H1 (cell line): ENCODE results near the gene KCNAB2. TPM values are rescaled to one million over a fixed set of nuclear protein-coding genes. Genes with fewer than 3 reads are reported as not detected.

Experiments used
- CTCF ChIA-PET: fragments of 300-600 bp; sonication (Branson Sonifier 250); formaldehyde crosslinking; loops from one replicate; lab custom pipeline; 2021; ENCODE audit not compliant: partially characterized antibody; lab: Charles Lee
- POLR2A ChIA-PET: fragments of 300-600 bp; sonication (Branson Sonifier 250); formaldehyde crosslinking; loops from one replicate; lab custom pipeline; 2021; ENCODE audit warnings: inconsistent platforms; ENCODE audit not compliant: partially characterized antibody; lab: Charles Lee
- DNase-seq, 2 experiments: peaks; one replicate each; pipeline versions ENCODE4 v3.0.0 to v3.0.0-alpha.2; 2010 to 2022; ENCODE audit warnings: low spot score in 2 of 2, low read depth in 1 of 2, mixed read lengths in 1 of 2
- FAIRE-seq: peaks from 2 replicates; lab custom pipeline; 2011; peaks lifted over from hg19 to GRCh38; lab: Jason Lieb, UNC
- H2AFZ ChIP-seq: 2 replicates; pipeline ENCODE4 v1.8.1; 2012; ENCODE audit warnings: low read length, inconsistent platforms
- H2AK5ac ChIP-seq: 2 replicates; pipeline ENCODE4 v1.6.1; 2013; ENCODE audit warnings: low read depth, low read length
- H2BK120ac ChIP-seq: replicated peaks from 2 replicates; pipeline ENCODE3; 2013; ENCODE audit warnings: low read depth, low read length, inconsistent platforms
- H2BK12ac ChIP-seq: 2 replicates; pipeline ENCODE4 v1.6.1; 2013; ENCODE audit warnings: low read depth, low read length
- H2BK15ac ChIP-seq: 2 replicates; pipeline ENCODE4 v1.6.1; 2013; ENCODE audit warnings: low read length
- H2BK20ac ChIP-seq: 2 replicates; pipeline ENCODE4 v1.6.1; 2013; ENCODE audit warnings: low read length
- H2BK5ac ChIP-seq: 2 replicates; pipeline ENCODE4 v1.6.1; 2013; ENCODE audit warnings: low read depth, low read length
- H3K14ac ChIP-seq: 2 replicates; pipeline ENCODE4 v1.6.1; 2013; ENCODE audit warnings: inconsistent platforms; ENCODE audit not compliant: insufficient read length
- H3K18ac ChIP-seq: 2 replicates; pipeline ENCODE4 v1.6.1; 2013; ENCODE audit warnings: low read length; ENCODE audit errors: extremely low read depth
- H3K23ac ChIP-seq: 2 replicates; pipeline ENCODE4 v1.6.1; 2013; ENCODE audit warnings: inconsistent platforms; ENCODE audit not compliant: insufficient read length
- H3K23me2 ChIP-seq: 2 replicates; pipeline ENCODE4 v1.6.1; 2013; ENCODE audit warnings: low read depth, low read length
- H3K27ac ChIP-seq: 2 replicates; pipeline ENCODE4 v1.6.1; 2011; ENCODE audit warnings: low read depth, low read length, inconsistent platforms
- H3K27me3 ChIP-seq, 4 experiments: replicated peaks in 1 of 4; 1 replicate in 1 of 4; 2 replicates in 3 of 4; pipeline versions ENCODE4 v1.6.1 to v1.8.1; 2011 to 2013; ENCODE audit warnings: low read length in 3 of 4, mild to moderate bottlenecking in 3 of 4, inconsistent platforms in 2 of 4, mixed read lengths in 2 of 4, moderate library complexity in 1 of 4; ENCODE audit not compliant: control insufficient read depth in 3 of 4, insufficient read depth in 3 of 4; ENCODE audit errors: extremely low read depth in 1 of 4
- H3K36me3 ChIP-seq, 4 experiments: 2 replicates each; pipeline versions ENCODE4 v1.6.1 to v1.8.1; 2011 to 2013; ENCODE audit warnings: mild to moderate bottlenecking in 4 of 4, low read length in 3 of 4, moderate library complexity in 2 of 4, control low read depth in 1 of 4, inconsistent platforms in 1 of 4; ENCODE audit not compliant: insufficient read depth in 4 of 4, control insufficient read depth in 2 of 4
- H3K4ac ChIP-seq: replicated peaks from 2 replicates; pipeline ENCODE3; 2013; ENCODE audit warnings: low read length, low read depth, mixed read lengths, inconsistent platforms; ENCODE audit not compliant: insufficient read length
- H3K4me1 ChIP-seq, 4 experiments: replicated peaks in 1 of 4; 1 replicate in 1 of 4; 2 replicates in 3 of 4; pipeline versions ENCODE4 v1.6.1 to v1.8.1; 2011 to 2013; ENCODE audit warnings: low read length in 3 of 4, inconsistent platforms in 2 of 4, mixed read lengths in 1 of 4; ENCODE audit not compliant: insufficient read depth in 4 of 4, control insufficient read depth in 3 of 4
- H3K4me2 ChIP-seq, 2 experiments: 2 replicates each; pipeline versions ENCODE4 v1.6.1 to v1.8.1; 2011 to 2013; ENCODE audit warnings: low read depth in 2 of 2, low read length in 2 of 2, control low read depth in 1 of 2, inconsistent platforms in 1 of 2, mild to moderate bottlenecking in 1 of 2; ENCODE audit not compliant: insufficient read depth in 1 of 2
- H3K4me3 ChIP-seq, 4 experiments: fragments of 200-600, 300-600 bp in 1 of 4; sonication (generic), shearing (Covaris generic), sonication (Bioruptor Twin) in 1 of 4; 2 replicates each; pipeline versions ENCODE4 v1.5.1 to v1.8.1; 2011 to 2016; ENCODE audit warnings: low read length in 4 of 4, low read depth in 3 of 4, control low read depth in 2 of 4, inconsistent platforms in 2 of 4, mild to moderate bottlenecking in 2 of 4, mixed read lengths in 1 of 4, moderate library complexity in 1 of 4; ENCODE audit not compliant: insufficient read depth in 2 of 4; ENCODE audit errors: extremely low read depth in 1 of 4
- H3K56ac ChIP-seq: replicated peaks from 2 replicates; pipeline ENCODE3; 2013; ENCODE audit warnings: low read depth, mild to moderate bottlenecking, mixed read lengths, low read length, inconsistent platforms; ENCODE audit not compliant: insufficient read length
- H3K79me1 ChIP-seq: 2 replicates; pipeline ENCODE4 v1.6.1; 2013; ENCODE audit warnings: low read depth, low read length, control low read depth
- H3K79me2 ChIP-seq, 2 experiments: 2 replicates each; pipeline versions ENCODE4 v1.6.1 to v1.8.1; 2012 to 2013; ENCODE audit warnings: low read length in 2 of 2, mild to moderate bottlenecking in 2 of 2, inconsistent platforms in 1 of 2; ENCODE audit not compliant: insufficient read depth in 2 of 2, control insufficient read depth in 1 of 2
- H3K9ac ChIP-seq, 4 experiments: replicated peaks in 1 of 4; 1 replicate in 1 of 4; 2 replicates in 3 of 4; pipeline versions ENCODE4 v1.6.1 to v1.8.1; 2011 to 2013; ENCODE audit warnings: low read depth in 3 of 4, low read length in 3 of 4, control low read depth in 2 of 4, mild to moderate bottlenecking in 2 of 4, moderate library complexity in 2 of 4, inconsistent platforms in 1 of 4; ENCODE audit errors: extremely low read depth in 1 of 4
- H3K9me3 ChIP-seq, 2 experiments: 2 replicates each; pipeline versions ENCODE4 v1.6.1 to v1.8.1; 2012 to 2013; ENCODE audit warnings: mild to moderate bottlenecking in 2 of 2, moderate library complexity in 2 of 2, control low read depth in 1 of 2, inconsistent platforms in 1 of 2, low read depth in 1 of 2, low read length in 1 of 2, mixed read lengths in 1 of 2; ENCODE audit not compliant: insufficient read depth in 2 of 2
- H4K20me1 ChIP-seq, 2 experiments: replicated peaks in 1 of 2; 2 replicates each; pipeline versions ENCODE3 to v1.8.1; 2011 to 2013; ENCODE audit warnings: inconsistent platforms in 2 of 2, low read length in 2 of 2, mild to moderate bottlenecking in 1 of 2; ENCODE audit not compliant: insufficient read depth in 2 of 2, control insufficient read depth in 1 of 2
- H4K5ac ChIP-seq: 2 replicates; pipeline ENCODE4 v1.6.1; 2013; ENCODE audit warnings: low read length, low read depth, mixed read lengths, inconsistent platforms; ENCODE audit not compliant: insufficient read length
- H4K8ac ChIP-seq: 2 replicates; pipeline ENCODE4 v1.8.0; 2013; ENCODE audit warnings: mild to moderate bottlenecking, moderate library complexity, low read length, inconsistent platforms; ENCODE audit not compliant: insufficient read depth; ENCODE audit errors: extremely low read depth
- H4K91ac ChIP-seq: replicated peaks from 2 replicates; pipeline ENCODE3; 2013; ENCODE audit warnings: low read length, mixed read lengths, inconsistent platforms; ENCODE audit not compliant: insufficient read length
- CEBPB ChIP-seq: IDR thresholded peaks from 2 replicates; pipeline ENCODE4 v1.6.1; 2012; ENCODE audit warnings: low read depth, low read length
- JUN ChIP-seq: IDR thresholded peaks from 2 replicates; pipeline ENCODE4 v1.6.1; 2011; ENCODE audit warnings: low read depth, mild to moderate bottlenecking, improper control_type of control experiment, low read length
- KDM5A ChIP-seq: fragments of 200-600 bp; IDR thresholded peaks from 2 replicates; pipeline ENCODE4 v1.7.1; 2012; ENCODE audit warnings: mild to moderate bottlenecking, low read length, inconsistent platforms, mixed read lengths
- NRF1 ChIP-seq: IDR thresholded peaks from 2 replicates; pipeline ENCODE4 v1.6.1; 2011; ENCODE audit warnings: mild to moderate bottlenecking, low read depth, low read length, improper control_type of control experiment
- WGBS, 2 experiments: shearing (Covaris generic) in 1 of 2; methylation state at CpG; one replicate each; pipeline versions ENCODE4 v1.1.6 to v1.1.7; 2013 to 2015; ENCODE audit warnings: low lambda C conversion rate in 2 of 2, mixed read lengths in 2 of 2, inconsistent platforms in 1 of 2, low coverage in 1 of 2, missing lambda C conversion rate in 1 of 2; ENCODE audit not compliant: insufficient replicate concordance in 2 of 2, insufficient coverage in 1 of 2, insufficient read length in 1 of 2; ENCODE audit errors: extremely low coverage in 1 of 2, missing lambda C conversion rate in 1 of 2; 5-methylcytosine and 5-hydroxymethylcytosine counted together
- polyA plus RNA-seq, 7 experiments: library from polyadenylated mRNA; depleted of rRNA in 3 of 7; stranded (reverse) in 5 of 7; unstranded in 2 of 7; fragments of >200 nt in 5 of 7; fragments of 200-250 nt in 2 of 7; gene quantifications; 1 replicate in 5 of 7; 2 replicates in 1 of 7; 4 replicates in 1 of 7; pipeline versions ENCODE4 v1.2.1 to v1.2.3, GENCODE V29; 2011 to 2013; ENCODE audit warnings: missing spikeins in 2 of 7, mixed read lengths in 2 of 7
- total RNA-seq: library from RNA; stranded (reverse); fragmentation: NEBNext Ultra II Directional; extraction: Animal tissue kit (Norgen Biotek cat#: 25700); gene quantifications from 2 replicates; pipeline ENCODE4 v1.2.1, GENCODE V29; 2021
- TF ChIP-seq, protein P1 (sequence below): IDR thresholded peaks from 2 replicates; pipeline ENCODE4 v1.6.1; 2011; ENCODE audit warnings: low read depth, mild to moderate bottlenecking, low read length; ENCODE audit not compliant: insufficient read depth

The KCNAB2 gene
- total and polyA plus RNA-seq, 2 of the 8 experiments (the other 6 are each of a cell fraction or from before 2014, with no cell fraction given): 4.5 to 7.0 TPM

DNA sequence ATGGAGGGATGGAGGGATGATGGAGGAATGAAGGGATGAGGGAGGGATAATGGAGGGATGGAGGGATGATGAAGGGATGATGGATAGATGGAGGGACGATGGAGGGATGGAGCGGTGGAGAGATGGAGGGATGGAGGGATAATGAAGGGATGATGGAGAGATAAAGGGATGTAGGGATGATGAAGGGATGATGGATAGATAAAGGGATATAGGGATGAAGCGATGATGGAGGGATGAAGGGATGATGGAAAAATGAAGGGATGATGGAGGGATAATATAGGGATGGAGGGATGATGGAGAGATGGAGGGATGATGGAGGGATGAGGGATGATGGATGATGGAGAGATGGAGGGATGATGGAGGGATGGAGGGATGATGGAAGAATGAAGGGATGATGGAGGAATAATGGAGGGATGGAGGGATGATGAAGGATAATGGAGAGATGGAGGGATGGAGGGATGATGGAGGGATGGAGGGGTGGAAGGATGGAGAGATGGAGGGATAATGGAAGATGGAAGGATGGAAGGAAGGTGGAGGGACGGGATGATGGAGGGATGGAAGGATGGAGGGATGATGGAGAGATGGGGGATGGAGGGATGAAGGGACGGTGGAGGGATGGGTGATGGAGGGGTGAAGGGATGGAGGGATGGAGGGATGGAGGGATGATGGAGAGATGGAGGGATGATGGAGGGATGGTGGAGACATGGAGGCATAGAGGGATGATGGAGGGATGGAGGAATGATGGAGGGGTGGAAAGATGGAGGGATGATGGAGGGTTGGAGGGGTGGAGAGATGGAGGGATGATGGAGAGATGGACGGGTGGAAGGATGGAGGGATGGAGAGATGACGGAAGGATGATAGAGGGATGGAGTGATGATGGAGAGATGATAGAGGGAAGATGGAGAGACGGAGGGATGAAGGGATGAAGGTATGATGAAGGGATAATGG is 62.0 kb downstream of the KCNAB2 start:
- Histone ChIP-seq H3K18ac (no peak overlapping the region), H3K4me1 (peaks cover 0 to 4% (median 3%) of the 10 kb centered on the region in 4 experiments; a peak in 2 of 7 replicates), H3K23ac (no peak overlapping the region), H3K27ac (no peak overlapping the region), H3K23me2 (peaks cover 20% of the 10 kb centered on the region; the same call in 1 of the 2 replicates), H3K4me2 (no peak overlapping the region), H2BK5ac (no peak overlapping the region), H4K5ac (no peak overlapping the region), H3K4me3 (no peak overlapping the region), H4K91ac (no peak overlapping the region), H2BK15ac (no peak overlapping the region), H3K79me1 (no peaks in the 10 kb centered on the region), H2AFZ (no peak overlapping the region), H3K14ac (no peak overlapping the region), H2BK12ac (no peak overlapping the region), H3K9me3 (no peaks in the 10 kb centered on the region), H2BK120ac (no peak overlapping the region), H4K20me1 (peaks cover 0 to 2% of the 10 kb centered on the region in 2 experiments), H4K8ac (no peak overlapping the region), H3K27me3 (no peaks in the 10 kb centered on the region; a peak in 1 of 7 replicates), H2BK20ac (no peak overlapping the region), H2AK5ac (peak overlapping the region; percentile 75; the same call in 1 of the 2 replicates), H3K36me3 (no peaks in the 10 kb centered on the region), H3K4ac (no peak overlapping the region), H3K79me2 (no peaks in the 10 kb centered on the region), H3K9ac (no peak overlapping the region), H3K56ac (no peak overlapping the region)
- ChIA-PET CTCF (no interaction called here), POLR2A (no interaction called here)
- WGBS, 2 experiments: 82 to 99% methylated on average over 8 of the region's 8 CpGs
- FAIRE-seq (no peak), DNase-seq (no peak)
- TF ChIP-seq NRF1: no peak
- TF ChIP-seq KDM5A: no peak
- TF ChIP-seq CEBPB: no peak
- TF ChIP-seq, protein P1, sequence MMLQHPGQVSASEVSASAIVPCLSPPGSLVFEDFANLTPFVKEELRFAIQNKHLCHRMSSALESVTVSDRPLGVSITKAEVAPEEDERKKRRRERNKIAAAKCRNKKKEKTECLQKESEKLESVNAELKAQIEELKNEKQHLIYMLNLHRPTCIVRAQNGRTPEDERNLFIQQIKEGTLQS: no peak
- TF ChIP-seq JUN: no peak
